Esophagus muscularis mucosa (tissue), 3 donors: ENCODE measurements around the gene GPR68.

Experiments used
- CTCF ChIP-seq, 3 experiments: fragments of 200-600 bp in 2 of 3; fragments of 450-650 bp in 1 of 3; sonication (generic) in 2 of 3; IDR thresholded peaks; one replicate each; pipeline ENCODE4 v1.5.1; 2017 to 2019; ENCODE audit warnings: antibody characterized with exemption in 3 of 3, mild to moderate bottlenecking in 2 of 3, moderate library complexity in 1 of 3
- POLR2A ChIP-seq: fragments of 450-650 bp; IDR thresholded peaks from one replicate; pipeline ENCODE4 v1.6.1; 2017; ENCODE audit warnings: antibody characterized with exemption, moderate library complexity, mild to moderate bottlenecking, low read depth
- POLR2AphosphoS5 ChIP-seq, 2 donors: sonication (generic); formaldehyde crosslinking; IDR thresholded peaks; one replicate each; pipeline ENCODE4 v1.6.1; 2017; ENCODE audit warnings: antibody characterized with exemption in 2 of 2

- TF ChIP-seq CTCF (IDR thresholded peaks at IDR 0.05), result no peak
- no peak for TF ChIP-seq POLR2A
- no peak for TF ChIP-seq POLR2AphosphoS5 (IDR thresholded peaks at IDR 0.05)
Observed at GRCh38 chr14:91277546-91278382, 33.3 kb upstream of the GPR68 start.
